ENCODE measurements around the gene HEG1.

HEG1 gene

GRCh38 chr3:124972457-124972856 lies 83.3 kb downstream of the HEG1 start:
- DNase-seq (ENCODE audit: low read depth) = no peak
- TF ChIP-seq, protein P1, sequence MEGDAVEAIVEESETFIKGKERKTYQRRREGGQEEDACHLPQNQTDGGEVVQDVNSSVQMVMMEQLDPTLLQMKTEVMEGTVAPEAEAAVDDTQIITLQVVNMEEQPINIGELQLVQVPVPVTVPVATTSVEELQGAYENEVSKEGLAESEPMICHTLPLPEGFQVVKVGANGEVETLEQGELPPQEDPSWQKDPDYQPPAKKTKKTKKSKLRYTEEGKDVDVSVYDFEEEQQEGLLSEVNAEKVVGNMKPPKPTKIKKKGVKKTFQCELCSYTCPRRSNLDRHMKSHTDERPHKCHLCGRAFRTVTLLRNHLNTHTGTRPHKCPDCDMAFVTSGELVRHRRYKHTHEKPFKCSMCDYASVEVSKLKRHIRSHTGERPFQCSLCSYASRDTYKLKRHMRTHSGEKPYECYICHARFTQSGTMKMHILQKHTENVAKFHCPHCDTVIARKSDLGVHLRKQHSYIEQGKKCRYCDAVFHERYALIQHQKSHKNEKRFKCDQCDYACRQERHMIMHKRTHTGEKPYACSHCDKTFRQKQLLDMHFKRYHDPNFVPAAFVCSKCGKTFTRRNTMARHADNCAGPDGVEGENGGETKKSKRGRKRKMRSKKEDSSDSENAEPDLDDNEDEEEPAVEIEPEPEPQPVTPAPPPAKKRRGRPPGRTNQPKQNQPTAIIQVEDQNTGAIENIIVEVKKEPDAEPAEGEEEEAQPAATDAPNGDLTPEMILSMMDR (IDR thresholded peaks at IDR 0.05; ENCODE audit: insufficient read depth, low read depth, low read length, missing control alignments) = no peak
- no peak overlapping the region for H3K4me3 ChIP-seq (ENCODE audit: low read length)

DNA sequence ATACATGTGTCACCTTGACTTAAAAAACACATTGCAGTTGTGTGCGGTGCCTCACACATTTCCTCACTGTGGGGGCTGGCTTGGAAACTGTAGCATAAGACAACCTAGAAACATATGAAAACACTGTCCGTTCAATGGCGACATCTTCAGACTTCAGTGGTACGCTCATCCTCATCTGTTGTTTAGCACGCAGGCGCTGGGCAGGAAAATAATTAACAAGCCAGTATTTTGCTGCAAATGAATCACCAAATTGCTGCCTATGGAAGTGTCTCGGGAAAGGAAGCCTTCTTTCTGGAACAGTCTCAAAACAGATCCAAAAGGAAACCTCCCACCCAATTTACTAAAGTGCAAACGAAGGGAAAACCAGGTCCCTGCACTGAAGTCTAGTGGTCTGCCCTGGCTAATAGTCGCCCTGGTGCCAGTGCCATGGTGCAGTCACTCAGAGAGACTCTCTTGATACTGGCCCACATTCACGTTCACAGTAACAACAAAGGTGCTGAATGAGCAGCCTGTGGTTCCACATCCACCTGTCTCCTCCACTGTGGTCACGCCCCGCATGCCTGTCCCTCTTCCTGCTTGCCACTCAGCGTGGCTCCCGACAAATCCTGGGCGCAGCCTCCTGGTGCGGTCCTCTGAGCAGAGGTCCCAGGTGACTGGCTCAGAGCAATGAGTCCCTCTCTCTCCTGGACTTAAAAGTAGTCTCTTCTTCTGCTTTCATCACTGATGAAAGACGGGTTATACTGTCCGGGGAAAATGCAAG lies 85.7 kb downstream of the HEG1 start:
- DNase-seq (ENCODE audit: low read depth) = no peak
- no peak overlapping the region for H3K4me3 ChIP-seq (ENCODE audit: low read length)

DNA sequence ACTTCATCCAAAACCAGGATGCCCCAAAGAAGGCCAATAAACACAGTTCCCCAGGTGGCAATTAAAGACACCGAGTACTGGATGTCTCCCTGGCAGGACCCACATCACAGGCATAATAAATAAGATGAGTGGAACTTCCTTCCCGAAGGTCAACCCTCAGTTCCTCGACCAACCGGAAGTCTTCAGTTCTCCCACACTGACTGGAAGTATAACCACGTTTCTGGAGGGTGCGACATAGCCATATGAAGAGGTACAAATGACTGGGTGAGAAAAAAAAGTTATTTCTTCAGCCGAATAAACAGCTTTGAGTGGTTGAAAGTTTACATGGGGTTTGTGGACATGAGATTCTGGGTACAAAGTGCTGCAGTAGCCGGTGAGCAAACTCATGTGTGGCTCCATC lies 86.6 kb downstream of the HEG1 start:
- no peak overlapping the region for H3K4me3 ChIP-seq (ENCODE audit: low read length)
- TF ChIP-seq, protein P1 (IDR thresholded peaks at IDR 0.05; ENCODE audit: insufficient read depth, low read depth, low read length, missing control alignments) = no peak
- DNase-seq (ENCODE audit: low read depth) = no peak

More for the DNA sequence above, 85.7 kb downstream of the HEG1 start:
- TF ChIP-seq, protein P1 (IDR thresholded peaks at IDR 0.05; ENCODE audit: insufficient read depth, low read depth, low read length, missing control alignments) = no peak

DNA sequence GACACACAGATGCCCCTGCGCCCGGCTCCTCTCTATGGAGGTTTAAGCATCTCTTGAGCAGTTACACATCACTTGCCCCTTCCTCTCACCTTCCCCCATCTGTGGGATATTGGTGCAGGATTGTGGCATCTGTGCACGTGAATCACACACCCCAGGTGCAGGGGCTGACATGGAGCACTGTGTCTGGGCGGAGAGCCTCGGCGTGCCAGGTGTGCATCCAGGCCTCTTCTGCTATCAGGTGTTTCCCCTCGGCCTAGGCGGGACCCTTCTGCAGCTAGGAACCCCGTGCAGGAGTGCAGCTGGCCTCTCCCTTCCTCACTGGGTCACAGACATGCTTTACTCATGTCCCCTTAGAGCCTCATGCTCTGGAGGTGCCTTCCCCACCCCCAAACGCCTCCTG lies 87.8 kb downstream of the HEG1 start:
- DNase-seq (ENCODE audit: low read depth) = no peak
- TF ChIP-seq, protein P1 (IDR thresholded peaks at IDR 0.05; ENCODE audit: insufficient read depth, low read depth, low read length, missing control alignments) = no peak
- H3K4me3 ChIP-seq (ENCODE audit: low read length) = no peak overlapping the region

GRCh38 chr3:124966521-124967445 lies 89.0 kb downstream of the HEG1 start:
- TF ChIP-seq, protein P1 (IDR thresholded peaks at IDR 0.05; ENCODE audit: insufficient read depth, low read depth, low read length, missing control alignments) = no peak
- H3K4me3 ChIP-seq (ENCODE audit: low read length) = no peak overlapping the region
- DNase-seq (ENCODE audit: low read depth) = no peak

DNA sequence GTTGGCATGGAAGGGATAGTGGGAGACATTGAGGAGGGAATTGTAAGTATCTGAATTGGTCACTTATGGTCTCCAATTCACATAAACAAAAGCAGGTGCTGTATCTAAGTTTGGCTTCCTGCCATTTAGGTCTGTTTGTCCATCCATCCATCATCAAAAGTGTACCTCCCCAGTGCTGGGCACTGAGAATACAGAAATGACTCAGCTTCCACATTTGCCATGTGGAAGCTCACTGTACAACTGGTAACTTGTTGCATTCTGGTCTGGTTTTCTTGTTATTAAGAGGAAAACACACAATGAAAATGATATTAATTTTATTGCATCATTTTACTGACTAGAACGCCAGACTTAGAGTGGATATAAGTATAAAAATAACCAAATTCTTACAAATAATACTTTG lies 90.4 kb downstream of the HEG1 start:
- no peak for DNase-seq (ENCODE audit: low read depth)
- TF ChIP-seq, protein P1 (IDR thresholded peaks at IDR 0.05; ENCODE audit: insufficient read depth, low read depth, low read length, missing control alignments) = no peak
- H3K4me3 ChIP-seq (ENCODE audit: low read length) = no peak overlapping the region

All from epithelial cell of esophagus (primary cell).